Myocyte (in vitro differentiated cells): ENCODE data around the gene GTF2I. TPM values are rescaled to one million over a fixed set of nuclear protein-coding genes. Genes with fewer than 3 reads are reported as not detected.
"Not testable (repeated sequence)": the region's sequence is repeated elsewhere in the genome, so short reads cannot be mapped to it uniquely, and the experiment has no call there.

Source experiments
- DNase-seq: peaks from one replicate; pipeline ENCODE4 v3.0.0-alpha.2; 2012; ENCODE audit warnings: low read depth
- total RNA-seq: library from RNA; depleted of rRNA; stranded (reverse); fragments of >200 nt; gene quantifications from 2 replicates; pipeline ENCODE4 v1.2.3, GENCODE V29; 2014

The GTF2I gene
- total RNA-seq, 1 donor from 2014 or later = 253 TPM

DNA sequence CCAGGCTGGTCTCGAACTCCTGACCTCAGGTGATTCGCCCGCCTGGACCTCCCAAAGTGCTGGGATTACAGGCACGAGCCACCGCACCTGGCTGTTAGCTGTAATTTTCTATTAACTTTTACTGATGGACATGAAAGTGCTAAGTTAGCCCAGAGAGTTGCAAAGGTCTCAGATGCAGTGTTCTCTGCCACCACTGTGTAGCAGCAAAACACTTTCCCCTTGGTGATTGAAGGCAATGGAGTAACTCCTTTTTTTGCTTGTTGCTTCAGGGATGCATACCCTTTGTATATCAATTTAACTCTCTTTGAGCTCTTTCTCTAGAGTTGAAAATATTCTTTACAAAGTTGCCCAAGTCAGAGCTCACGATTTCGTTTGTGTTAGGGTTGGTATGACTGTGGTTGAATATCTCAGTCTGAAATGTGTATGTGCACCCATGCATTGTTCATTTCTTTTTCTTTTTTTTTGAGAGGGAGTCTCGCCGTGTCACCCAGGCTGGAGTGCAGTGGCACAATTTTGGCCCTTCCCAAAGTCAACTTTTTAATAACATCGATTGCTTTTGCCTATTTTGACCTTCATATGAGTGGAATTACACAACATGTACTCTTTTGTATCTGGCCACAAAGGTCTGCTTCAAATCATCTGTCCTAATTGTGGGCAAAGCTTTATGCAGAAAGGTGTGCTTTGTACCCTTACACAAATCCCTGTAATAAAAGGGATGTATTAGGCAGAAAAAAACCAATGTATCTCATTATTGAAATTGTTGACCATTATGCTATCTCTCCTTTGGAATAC lies 52.6 kb downstream of the GTF2I start:
- no peak for DNase-seq

- DNase-seq = no peak
Measured at GRCh38 chr7:74713567-74713966, 56.0 kb downstream of the GTF2I start.

DNA sequence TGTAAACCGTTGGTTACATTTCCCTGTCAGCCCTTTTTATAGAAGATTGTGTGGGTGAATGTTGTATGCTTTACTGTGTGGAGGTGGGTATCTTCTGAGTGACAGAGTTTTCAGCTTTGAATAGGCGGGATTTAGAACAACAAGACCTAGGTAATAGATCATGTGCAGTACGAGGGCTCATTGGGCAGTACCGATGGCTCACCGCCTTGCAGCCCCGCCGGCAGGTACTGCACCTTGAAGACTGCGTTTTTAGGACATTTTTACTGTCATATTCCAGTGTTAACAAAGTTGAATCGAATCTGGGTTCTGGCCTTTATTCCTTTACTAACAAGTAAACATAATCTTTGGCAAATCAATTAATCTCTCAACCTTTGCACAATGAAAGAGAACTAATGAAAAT lies 60.4 kb downstream of the GTF2I start:
- DNase-seq = no peak

DNA sequence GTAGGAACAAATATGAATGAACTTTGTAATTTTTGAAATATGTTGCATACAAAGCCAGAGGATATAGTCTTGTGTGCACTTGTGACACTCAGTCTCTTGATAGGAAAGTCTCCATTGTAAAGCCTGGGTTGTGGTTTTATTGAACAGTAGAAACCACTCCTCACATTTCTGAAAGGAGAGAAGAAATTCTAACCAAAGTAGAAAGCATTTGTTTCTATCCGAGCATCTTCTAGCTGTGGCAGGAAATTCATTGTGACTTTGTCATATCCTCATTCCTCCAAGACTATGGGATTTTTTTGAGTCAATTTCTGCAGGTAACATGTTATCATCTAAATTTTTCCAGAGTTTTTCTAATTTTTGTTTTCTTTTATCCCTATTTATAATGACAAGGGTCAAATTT lies 60.8 kb downstream of the GTF2I start:
- no peak for DNase-seq

DNA sequence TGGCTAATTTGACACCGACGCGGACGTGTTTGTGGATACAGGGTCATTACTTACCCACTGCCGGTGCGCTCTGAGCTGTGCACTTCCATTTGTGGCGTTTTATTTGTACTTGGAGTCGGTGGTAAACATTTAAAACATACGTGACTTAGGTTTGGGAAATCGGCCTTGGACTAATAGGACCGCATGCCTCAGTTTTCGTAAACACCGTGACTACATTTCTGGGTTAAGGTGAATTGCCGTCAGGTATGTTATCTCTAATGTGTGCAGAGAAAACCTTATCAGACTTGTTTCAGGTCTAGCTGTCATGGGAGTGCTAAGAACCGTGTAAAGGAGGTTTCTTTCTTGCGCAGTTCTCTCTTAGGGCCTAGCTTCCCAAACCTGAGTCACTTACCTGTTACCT lies 64.6 kb downstream of the GTF2I start:
- no peak for DNase-seq

GRCh38 chr7:74725840-74726239 lies 68.3 kb downstream of the GTF2I start:
- DNase-seq = peak; percentile 24

GRCh38 chr7:74726309-74727101 lies 69.0 kb downstream of the GTF2I start:
- DNase-seq = no peak

DNA sequence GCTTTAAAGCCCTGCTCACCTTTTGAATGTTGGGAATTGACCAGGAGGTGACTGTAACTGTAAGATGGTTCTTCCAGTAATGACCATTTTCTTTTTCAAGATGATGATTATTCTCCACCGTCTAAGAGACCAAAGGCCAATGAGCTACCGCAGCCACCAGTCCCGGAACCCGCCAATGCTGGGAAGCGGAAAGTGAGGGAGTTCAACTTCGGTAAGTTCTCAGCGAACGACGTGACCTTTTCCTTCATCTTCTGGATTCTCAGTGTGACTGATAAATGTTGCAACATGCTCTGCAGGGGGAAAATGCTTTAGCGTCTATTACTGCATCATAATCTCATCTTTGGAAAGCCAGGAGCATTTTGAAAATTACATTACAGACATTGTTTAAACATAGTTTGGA lies 71.2 kb downstream of the GTF2I start:
- not testable (repeated sequence) for DNase-seq

- not testable (repeated sequence) for DNase-seq
Measured at GRCh38 chr7:74730186-74730585, 72.7 kb downstream of the GTF2I start.

DNA sequence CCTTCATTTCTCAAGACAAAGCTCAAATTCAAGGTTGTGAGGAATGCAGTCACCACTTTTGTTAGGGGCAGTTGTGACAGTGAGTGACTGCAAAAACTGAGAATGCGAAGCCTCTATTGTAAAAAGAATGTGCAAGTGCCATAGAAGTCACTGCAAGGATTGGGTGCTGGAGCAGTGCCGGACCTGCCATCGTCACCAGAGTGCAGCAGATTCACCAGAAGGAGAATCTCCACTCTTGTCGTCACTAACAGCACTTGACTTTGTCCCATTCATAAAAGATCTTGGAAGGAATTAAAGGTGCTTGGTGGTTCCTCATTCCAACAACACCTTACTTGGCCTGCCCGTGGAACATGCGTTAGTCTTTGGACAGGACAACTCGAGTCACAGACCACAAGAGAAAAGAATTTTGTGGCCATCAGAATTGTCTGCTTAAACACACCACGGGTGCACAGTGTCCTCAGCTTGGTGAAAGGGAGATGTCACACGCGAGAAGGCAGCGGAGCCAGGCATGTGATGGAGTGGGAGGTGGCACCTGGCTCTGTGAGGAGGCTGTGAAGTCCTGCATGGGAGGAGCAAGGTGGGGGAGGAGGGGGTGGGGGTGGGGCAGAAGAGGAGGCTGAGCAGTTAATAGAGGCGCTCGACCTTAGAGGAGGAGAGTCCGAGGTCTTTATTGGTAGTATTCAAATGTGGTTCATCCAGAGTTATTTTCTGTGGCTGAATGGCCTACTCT lies 82.6 kb downstream of the GTF2I start:
- not testable (repeated sequence) for DNase-seq

- not testable (repeated sequence) for DNase-seq
Measured at GRCh38 chr7:74743936-74744557, 86.5 kb downstream of the GTF2I start.

DNA sequence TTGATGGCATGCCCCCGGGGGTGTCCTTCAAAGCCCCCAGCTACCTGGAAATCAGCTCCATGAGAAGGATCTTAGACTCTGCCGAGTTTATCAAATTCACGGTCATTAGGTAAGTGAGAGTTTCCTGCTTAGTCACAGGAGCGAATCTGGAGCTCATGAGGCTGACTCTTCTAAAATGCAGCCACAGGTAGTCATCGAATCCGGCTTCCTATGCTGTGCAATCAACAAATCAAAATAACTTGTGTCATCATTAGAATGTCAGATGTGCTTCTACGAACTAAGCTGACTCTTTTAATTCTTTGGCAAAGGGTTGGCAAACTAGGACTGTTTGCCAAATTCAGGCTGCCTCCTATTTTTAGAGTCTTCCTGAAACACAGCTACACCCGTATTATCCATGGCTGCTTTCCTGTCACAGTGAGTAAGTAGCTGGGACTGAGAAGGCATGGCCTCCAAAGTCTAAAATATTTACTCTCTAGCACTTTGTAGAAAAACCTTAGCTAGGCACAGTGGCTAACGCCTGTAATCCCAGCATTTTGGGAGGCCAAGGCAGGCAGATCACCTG lies 96.5 kb downstream of the GTF2I start:
- DNase-seq = not testable (repeated sequence)

DNA sequence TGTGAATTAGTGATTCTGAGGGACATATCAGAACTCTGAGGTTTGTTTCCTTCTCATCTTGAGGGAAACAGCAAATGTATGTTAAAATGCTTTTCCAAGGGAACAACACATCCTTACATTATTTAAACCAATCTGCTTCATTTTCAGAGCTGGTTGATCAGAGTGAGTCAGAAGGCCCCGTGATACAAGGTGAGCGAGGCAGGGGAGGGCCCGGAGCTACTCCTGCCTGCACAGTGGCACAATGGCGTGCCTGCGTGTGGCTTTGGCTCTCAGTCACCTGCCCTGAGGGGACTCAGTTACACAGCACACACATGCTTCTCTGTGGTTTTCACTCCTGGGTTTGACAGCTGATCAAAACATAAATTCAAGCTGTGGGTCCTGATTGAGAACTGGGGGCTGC lies 99.2 kb downstream of the GTF2I start:
- DNase-seq = not testable (repeated sequence)

- not testable (repeated sequence) for DNase-seq
Measured at GRCh38 chr7:74758268-74758667, 100.8 kb downstream of the GTF2I start.

DNA sequence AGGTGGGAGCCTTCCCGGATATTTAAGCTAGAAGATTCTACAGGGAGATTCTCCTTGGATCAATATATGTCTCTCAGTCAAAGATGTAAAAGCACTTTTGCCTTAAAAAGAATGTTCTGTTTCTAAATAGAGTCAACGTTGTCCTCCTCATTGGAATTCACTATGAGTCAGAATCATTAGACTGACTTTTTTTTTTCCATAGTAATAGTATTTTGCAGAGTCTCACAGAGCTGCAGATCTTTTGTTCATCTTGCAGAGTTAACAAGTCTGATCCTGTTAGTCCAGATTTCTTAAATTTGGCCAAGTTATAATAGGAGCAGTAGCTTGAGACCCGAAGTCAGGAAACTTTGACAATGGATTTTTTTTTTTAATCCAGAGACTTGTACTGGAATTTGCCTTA lies 101.5 kb downstream of the GTF2I start:
- not testable (repeated sequence) for DNase-seq

GRCh38 chr7:74765205-74765918 lies 107.8 kb downstream of the GTF2I start:
- not testable (repeated sequence) for DNase-seq

GRCh38 chr7:74766509-74766908 lies 109.0 kb downstream of the GTF2I start:
- not testable (repeated sequence) for DNase-seq

GRCh38 chr7:74766991-74767390 lies 109.5 kb downstream of the GTF2I start:
- peak; percentile 1 for DNase-seq

- DNase-seq = not testable (repeated sequence)
Measured at GRCh38 chr7:74770062-74770461, 112.5 kb downstream of the GTF2I start.

DNA sequence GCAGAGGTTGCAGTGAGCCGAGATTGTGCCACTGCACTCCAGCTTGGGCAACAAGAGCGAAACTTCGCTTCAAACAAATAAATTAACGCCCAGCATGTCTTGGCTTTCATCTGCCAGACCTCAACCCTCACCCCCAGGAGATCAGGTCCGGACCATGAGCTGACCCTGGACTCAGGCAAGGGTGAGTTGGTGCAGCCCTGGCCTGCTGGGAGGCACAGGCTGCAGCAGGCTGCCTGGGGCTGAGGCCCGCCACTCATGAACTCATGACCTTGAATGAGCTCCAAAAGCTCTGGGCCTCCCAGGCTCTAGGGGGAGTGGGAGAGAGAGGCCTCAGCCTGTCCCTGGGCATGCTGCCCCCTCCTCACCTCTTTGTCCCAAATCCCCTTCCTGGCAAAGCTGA lies 114.6 kb downstream of the GTF2I start:
- DNase-seq = not testable (repeated sequence)
